ENCODE measurements around the gene YY1.
"Not testable (repeated sequence)": the region's sequence is repeated elsewhere in the genome, so short reads cannot be mapped to it uniquely, and the experiment has no call there.

The YY1 gene

DNA sequence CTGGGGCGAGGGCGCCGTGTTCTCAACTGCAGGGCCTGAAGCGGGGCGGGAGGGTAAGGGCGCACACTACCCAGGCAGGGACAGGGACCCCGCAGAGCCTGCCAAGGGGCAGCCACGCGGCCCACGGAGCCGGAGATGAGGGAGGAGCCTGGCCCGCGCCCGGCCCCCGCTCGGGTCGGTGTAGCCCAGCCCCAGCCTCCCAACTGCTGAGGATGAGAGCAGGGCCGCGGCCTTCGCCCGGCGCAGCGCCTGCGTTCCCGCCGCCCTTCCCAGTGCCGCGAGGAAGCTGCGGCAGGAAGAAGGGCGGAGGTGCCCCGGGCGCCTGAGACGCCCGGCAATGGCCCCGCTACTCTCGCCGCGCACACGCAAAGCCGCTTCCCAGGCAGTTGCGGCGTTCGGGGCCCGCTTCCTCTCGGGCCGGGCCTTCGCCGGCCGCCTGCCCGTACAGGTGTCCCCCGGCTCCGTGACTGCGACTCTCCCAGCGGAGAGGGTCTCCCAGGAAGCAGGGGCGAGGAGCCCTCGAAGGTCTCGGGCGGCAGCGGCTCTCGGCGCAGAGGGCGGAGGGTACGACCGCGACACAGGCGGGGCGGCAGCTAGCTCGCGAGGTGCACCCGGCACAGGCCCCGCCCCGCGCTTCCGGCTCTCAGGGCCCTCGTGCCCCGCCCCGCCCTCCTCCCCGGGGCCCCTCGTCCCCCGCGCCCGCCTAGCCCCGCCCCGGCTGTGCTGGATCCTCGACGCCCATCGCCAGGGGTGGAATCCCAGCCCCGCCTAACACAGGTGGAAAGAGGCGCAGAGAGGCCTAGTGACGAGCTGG is 24.8 kb upstream of the YY1 start:
- DNase-seq: peak; percentile 83 to 88

DNA sequence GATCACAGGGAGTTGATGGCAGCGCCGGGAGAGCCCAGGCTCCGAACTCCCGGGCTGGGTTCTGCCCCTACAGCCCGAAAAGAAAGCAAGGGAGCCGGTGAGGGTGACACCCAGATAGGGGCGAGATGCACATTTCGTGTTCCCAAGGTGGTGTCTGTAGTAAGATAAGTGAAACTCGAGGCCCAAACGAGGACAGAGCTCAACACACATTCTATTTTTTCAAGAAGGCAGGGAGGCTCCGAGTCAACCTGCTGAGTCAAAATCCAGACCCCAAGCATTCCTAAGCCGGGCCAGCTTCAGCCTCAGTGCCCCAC is 24.2 kb upstream of the YY1 start:
- DNase-seq: no peak

DNA sequence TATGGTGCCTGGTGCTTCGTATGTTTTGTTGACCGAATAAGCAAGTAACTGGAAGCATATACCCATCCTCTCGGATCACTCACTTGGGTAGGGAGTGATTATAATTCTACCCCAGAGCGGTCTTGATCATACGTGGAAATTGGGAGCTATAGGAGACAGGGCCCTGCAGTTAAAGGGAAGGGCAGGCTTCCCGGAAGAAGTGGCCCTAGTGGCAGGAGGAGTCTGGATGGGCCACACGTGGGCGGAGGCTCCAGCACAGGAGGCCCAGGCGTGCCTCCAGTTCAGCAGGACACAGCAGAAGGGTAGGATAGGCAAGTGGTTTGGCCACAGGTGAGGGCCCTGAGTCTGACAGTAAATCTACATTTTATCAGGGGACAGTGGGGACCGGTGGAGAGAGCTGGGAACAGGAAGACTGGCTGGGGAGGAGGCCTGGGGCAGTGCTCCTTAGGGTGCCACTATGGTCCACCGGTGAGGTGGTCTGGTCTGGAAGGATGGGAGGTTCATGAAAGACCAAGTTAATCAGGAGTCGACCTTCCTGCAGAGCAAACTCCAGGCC is 23.5 kb upstream of the YY1 start:
- no peak for DNase-seq

DNA sequence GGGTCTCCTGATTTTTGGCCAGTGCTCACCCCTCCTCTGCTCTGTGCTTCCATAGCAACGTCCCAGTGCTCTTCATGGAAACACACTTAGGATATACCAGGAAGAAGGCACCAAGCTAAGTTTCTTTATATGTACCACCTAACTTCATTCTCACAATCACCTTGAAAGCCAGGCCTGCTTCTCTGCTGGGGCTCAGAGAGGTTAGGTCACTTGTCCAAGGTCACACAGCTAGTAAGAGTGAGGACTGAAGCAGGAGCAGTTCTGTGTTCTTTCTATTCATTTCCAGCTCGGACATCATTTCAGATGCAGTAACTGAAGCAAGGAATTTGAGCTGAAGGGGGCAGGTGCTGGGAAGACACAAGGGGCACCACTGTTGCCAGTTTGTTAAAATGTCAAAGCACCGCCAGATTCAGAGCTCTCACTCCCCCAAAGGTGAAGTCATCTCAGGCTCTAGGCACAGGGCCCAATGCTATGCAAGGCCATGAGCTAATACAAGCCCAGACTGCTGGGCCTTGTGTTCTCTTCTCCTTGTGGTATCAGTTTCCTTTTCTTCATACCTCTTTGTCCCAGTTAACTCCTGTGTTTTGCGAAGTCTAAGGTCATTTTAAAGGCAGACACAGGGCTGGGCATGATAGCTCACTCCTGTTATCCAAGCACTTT is 19.7 kb upstream of the YY1 start:
- no peak for DNase-seq

DNA sequence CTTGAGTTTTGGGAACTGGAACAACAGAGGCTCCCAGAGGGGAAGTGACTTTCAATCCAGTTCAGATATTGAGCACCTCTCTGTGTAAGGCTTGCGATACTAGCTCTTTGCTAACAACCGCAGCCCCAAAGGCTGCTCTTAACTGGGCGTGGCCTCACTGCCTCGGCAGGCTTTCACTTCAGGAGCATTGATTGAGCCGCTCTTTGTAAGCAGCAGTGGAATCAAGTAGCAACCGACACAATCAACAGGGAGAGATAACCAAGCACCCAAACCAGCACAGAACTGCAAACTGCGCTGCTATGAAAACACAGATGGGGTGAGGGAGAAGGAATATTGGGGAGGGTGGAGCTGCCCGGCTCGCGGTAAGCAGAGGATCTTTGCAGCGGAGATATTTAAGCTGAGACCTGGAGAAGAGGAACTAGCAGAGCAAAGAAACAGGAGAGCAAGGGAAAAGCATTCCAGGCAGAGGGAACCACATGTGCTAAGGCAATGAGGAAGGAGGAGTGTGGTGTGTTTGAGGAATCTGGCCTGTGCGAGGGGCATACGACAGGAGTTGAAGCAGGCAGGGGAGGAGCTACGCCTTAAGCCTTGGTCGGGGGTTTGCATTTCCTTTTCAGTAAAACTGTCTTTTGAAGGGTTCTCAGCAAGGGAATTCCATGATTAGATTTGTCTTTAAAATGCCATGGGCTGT is 17.3 kb upstream of the YY1 start:
- DNase-seq: peak; percentile 85 to 86

DNA sequence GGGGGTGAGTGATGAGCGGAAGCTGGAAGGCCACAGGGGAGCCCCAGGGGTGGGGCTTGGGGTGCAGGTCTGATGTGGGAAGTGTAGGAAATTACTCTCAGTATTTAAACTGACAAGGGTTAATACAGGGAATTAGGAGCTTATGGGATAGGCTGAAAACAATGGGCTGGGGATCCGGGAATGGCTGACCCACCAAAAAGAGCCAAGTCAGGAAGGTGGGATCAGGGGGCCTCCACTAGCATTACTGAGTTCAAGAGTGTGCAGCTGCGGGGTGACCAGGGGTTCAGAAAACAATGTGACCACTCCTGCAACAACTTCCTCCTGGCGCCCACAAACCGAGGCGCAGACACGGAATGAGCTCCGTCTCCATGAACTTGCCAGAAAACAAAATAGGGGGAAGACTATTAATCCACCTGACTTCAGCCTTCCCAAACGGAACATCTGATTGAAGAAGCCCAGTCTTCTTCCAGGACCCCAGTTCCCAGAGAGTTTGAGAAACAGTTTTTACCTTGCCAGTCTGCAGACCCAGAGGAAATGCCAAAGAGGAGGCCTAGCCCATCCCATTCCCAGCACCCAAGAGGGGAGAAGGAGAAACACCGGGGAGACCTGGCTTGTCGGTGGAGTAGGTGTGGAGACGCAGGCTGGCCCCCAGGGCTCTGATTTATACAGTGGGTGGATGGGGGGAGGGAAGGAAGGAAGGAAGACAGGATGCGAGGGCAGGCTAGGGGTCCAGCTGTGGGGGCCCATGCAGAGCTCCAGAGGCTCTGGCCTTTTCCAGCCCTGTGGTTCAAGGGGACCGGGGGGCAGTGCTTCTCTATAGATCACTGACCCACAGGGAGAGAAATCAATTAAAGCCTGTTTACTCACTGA is 16.5 kb upstream of the YY1 start:
- peak; percentile 31 for DNase-seq

DNA sequence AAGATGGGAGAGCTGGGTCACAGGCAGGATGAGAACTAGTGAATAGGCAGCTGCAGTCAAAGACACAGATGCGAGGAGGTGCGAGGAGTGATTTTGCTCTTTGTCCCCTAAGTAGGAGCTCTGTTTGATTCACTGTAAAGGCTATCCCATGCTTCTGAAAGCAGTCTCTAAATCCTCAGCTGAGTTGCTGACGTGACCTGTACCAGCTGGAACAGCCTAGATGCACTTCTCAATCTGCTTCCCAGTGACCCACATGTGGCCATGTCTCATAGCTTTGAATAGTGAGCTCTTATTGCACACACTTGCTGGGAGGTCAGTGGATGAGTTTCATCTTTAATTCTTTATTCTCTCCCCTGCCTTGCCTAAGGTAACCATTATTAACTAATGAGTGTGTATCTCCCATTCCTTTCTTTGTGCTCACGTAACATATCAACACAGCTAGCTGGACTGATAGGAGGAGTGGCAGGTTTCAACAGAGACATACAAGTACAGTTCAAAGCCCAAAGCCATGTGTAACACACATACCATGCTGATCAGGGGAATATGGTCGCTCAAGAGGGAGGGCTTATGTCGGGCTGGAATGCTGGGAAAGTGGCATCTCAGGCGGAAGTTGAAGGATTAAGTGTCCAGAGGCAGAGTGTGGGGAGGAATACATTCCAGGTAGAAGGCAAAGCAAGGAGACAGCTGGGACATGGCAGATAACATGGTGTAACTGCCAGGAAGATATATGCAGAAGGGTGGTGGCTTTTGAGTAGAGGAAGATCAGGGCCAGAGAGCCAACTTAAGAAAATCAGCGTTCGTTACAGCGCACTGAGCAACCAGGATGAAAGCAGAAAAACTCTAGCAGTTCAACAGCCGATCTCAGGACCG is 15.4 kb upstream of the YY1 start:
- no peak for DNase-seq

DNA sequence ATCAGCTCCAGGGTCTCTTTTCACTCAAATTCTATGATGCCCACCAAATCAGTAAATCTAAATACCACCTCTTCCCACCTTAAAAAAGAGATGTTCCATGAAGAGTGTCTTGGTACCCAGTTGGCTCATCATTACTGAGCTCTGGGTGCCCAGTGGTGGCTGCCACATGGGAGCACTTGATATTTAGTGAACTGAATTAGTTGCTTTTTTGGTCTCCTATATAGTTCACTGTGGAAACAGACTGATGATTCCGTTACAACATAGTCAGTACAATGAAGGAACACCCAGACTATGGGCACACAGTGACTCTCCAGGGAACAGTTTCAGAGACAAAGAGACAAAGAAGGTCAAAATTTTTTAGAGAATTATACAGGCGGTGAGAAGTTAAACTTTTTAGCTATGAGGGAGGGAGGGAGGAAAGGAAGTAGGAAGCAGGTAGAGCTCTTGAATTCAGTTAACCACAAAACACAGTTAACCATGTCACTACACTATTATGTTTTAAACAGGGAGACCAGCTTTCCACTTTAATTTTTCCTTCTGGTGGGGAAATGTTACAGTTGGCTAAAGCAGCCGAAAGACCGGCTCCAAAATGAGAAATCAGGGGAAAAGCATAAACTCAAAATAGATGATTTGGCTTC is 14.6 kb upstream of the YY1 start:
- peak in 1 of 2 experiments; percentile 21 for DNase-seq

DNA sequence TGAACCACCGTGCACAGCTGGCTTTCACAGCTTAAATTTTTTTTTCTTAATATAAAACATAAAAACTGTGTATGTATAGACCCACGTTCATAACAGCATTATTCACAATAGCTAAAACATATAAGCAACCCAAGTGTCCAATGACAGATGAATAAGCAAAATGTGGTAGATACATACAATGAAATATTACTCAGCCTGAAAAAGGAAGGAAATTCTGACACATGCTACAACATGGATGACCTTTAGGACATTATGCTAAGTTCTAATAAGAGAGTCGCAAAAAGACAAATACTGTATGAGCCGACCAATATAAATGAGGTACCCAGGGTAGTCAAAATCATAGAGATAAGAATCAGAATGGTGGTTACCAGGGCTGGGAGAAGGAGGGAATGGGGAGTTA is 13.8 kb upstream of the YY1 start:
- no peak for DNase-seq

DNA sequence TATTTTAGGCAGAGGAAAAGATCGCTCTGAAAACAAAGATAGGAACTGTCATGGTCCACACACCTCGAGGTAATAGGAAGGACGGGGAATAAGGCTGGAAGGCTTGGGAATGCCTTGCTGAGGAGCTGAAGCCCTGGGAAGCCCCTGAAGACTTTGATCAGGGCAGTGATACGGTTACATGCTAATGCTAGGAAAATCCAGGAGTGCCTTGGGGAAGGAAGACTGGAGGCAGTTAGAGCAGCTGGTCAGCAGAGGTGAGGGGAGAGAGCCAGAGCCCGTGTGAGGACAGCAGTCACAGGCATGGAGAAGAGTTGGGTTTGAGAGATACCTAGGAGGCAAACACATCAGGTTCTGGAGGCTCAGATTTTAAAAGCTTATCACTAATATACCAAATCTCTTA is 8.6 kb upstream of the YY1 start:
- DNase-seq: no peak

DNA sequence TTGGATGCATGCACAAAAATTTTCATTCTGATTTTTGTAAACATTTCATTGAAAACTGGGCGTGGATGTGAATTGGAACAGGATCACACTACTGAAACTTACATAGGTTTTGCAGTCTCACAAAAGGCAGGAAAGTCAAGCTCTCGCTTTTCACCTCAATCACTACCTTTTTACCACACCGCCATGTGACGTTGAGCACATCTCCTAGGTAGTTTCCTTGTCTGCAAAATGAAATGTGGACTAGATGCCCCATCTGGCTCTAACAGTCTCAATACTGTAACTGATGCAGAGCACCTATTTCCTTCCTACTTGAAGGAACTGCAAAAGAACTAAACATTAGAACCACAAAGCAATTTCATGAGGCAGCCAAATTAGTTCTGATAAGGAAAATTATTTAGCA is 4.4 kb upstream of the YY1 start:
- no peak for DNase-seq

DNA sequence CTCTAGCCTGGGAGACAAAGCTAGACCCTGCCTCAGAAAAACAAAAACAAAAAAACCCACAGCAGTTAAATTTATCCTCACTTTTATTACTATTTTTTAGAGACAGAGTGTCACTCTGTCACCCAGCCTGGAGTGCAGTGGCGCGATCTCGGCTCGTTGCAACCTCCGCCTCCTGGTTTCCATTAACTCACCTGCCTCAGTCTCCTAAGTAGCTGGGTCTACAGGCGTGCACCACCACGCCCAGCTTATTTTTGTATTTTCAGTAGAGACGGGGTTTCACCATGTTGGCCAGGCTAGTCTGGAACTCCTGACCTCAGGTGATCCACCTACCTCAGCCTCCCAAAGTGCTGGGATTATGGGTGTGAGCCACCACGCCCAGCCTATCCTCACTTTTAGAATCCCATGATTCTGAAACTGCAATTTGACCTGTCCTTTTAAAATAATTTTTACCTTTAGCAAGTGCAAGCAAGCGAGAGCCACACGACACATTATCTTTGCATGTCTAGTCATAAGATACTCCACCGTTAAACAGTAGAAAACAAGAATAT is 2.6 kb upstream of the YY1 start:
- DNase-seq: not testable (repeated sequence)

DNA sequence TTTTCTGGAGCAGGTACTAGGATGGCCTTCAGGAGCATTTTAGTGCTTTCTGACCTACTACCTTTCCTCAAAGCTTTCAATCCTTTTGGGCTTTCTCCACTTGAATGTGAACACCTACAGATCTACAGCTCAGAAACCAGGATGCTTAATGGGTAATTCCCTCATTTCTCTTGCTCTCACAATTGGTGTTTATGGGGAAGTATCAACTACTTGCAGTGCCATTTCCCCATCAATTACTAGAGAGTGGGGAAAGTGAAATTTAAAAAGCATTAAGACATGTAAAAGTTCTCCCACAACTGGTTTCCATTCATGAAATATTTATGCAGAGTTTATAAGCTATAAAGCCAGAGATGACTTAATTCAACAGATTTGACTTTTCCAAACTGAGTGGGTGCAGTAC is 2.1 kb upstream of the YY1 start:
- DNase-seq: no peak

DNA sequence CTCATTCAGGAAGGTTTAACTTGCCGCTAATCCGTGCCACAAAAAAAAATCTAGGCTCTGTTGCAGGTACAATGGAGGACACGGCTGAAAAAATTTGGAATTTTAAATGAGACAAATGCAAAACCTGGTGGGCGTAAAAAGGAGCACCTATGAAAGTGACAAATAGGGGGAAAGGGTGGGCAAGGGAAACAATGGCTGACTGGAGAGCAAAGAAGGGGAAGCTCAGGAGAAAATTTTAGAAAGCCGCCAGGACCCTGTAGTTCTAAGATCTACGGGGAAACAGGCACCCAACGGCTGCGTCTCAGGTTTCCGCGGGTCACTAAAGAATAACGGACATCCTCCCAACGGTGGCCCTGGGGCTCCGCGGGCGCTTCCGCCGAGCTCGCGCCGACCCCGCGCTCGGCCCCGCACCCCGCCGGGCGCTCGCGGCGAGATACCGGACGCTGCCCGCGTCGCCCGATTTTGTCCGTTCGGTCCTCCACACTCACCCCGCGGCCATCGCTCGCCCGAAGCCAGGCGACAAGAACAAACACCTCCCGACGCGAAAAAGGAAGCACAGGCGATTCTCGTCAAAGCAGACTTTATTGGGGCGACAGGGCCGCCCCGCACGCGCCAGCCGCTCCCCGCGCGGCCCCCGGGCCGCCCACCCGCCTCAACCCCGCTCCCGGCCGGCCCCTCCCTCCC is 1.1 kb upstream of the YY1 start:
- DNase-seq: peak; percentile 73 to 78

DNA sequence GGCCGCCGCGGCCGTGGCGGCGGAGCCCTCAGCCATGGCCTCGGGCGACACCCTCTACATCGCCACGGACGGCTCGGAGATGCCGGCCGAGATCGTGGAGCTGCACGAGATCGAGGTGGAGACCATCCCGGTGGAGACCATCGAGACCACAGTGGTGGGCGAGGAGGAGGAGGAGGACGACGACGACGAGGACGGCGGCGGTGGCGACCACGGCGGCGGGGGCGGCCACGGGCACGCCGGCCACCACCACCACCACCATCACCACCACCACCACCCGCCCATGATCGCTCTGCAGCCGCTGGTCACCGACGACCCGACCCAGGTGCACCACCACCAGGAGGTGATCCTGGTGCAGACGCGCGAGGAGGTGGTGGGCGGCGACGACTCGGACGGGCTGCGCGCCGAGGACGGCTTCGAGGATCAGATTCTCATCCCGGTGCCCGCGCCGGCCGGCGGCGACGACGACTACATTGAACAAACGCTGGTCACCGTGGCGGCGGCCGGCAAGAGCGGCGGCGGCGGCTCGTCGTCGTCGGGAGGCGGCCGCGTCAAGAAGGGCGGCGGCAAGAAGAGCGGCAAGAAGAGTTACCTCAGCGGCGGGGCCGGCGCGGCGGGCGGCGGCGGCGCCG is 381 bp downstream of the YY1 start:
- no peak for DNase-seq

DNA sequence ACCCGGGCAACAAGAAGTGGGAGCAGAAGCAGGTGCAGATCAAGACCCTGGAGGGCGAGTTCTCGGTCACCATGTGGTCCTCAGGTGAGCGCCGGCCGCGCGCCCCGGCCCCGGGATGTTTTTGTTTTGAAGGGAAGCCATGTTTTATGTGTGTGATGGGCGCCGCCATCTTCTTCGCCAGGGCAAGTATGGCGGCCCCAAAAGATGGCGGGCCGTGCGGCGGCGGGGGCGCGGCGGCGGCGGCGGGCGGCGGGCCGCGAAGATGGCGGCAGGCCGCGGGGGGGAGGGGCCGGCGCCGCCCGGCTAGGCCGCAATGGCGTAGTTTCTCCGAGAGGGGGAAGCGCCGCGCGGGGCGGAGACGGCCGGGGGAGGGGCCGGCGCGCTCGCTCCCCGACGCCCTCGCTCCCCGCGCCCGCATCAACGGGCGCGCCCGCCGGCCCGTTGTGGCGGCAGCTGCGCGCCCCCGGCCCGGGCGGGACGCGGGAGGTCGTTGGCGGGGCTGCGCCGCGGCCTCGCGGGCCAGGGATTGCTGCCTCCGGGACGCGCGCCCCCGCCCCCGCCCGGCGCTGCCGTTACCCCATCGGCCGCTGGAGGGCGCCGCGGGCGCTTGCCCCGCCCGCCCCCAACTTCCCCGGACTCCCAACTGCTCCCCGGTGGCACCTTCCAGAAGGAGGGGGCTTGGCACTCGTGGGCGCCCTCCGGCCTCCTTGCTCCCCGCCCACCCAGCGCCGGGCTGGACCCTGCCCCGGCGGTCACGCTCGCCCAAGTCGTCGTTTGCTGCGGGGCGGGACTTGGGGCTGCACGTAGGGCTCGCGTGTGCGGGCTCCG is 1.1 kb downstream of the YY1 start:
- DNase-seq: peak; percentile 63 to 66

DNA sequence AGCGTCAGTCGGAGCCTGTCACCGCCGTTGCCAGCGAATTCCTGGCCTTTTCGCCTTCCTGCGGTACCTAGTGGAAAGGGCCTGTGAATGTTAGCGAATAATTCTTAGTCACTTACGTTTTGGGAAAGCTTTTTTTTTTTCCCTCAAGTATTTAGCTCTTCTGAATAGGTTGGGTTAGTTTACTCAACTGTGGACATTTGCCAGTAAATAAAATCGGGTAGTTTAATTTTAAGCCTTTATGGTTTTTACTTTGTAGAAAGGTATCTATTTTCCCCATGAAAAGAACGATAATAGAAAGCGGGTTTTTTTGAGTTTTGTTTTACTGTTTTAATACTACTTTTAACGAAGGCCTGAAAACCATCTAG is 1.7 kb downstream of the YY1 start:
- DNase-seq: no peak

DNA sequence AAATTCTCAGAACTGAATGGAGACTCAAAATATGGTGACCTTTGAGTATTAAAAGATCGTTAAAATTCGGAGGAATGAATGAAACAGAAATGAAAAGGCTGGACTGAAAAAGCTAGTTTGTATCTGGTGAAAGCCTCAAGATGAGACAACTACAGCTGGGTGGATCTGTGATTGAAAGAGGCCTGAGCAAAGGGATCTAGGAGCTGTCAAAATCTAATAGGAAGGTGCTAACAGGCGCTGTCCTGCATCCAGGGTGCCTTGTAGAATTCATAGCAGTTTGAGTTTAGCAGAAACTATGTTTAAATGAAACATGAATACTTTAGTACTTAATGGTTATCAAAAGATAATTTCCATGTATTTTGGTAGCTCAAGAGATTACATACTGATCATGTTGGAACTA is 2.3 kb downstream of the YY1 start:
- no peak for DNase-seq

DNA sequence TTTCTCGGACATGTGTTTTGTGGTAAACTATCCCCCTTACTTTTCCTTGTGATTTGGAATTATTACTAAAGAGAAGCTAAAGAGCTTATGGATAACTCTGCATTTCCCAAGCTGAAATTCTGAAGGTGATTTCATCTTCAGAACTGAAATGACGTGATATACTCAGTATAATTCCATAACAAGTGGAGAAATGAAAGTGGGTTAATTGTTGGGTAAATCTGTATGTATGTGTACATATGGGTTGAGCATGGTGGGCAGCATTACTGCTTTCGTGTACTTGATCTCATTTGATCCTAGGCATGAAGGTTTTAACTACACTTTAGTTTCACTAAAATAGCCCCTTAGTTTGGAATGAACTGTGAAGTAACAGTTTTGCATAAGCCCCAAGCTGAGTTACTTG is 4.1 kb downstream of the YY1 start:
- DNase-seq: no peak

Data from Kasumi-1 (cell line).